IMR-90 (cell line): ENCODE data around the gene PAX1. TPM values are rescaled to one million over a fixed set of nuclear protein-coding genes. Genes with fewer than 3 reads are reported as not detected.

ENCODE experiments used
- ATAC-seq: fragments of 200-7000 bp; cut with Tn5 transposase; 2 replicates; pipeline ENCODE4 v1.9.1; 2020; ENCODE audit warnings: low read depth, mild to moderate bottlenecking, moderate library complexity
- BruUV-seq: library from RNA; stranded (reverse); fragments of 400-500 nt; replicated peaks from 2 replicates; lab custom pipeline; 2021; lab: Mats Ljungman, UMichigan
- CTCF ChIA-PET: fragments of 300-600 bp; formaldehyde crosslinking; extraction: SDS; loops from one replicate; lab custom pipeline; 2021; ENCODE audit warnings: antibody characterized with exemption; lab: Yijun Ruan, JAX
- POLR2A ChIA-PET: fragments of 300-600 bp; sonication (Branson Sonifier 250); formaldehyde crosslinking; loops from one replicate; lab custom pipeline; 2022; ENCODE audit warnings: antibody characterized with exemption; ENCODE audit not compliant: unreplicated experiment; lab: Charles Lee
- DNase-seq: peaks from one replicate; pipeline ENCODE4 v3.0.0; 2013
- H2AFZ ChIP-seq: replicated peaks from 2 replicates; pipeline ENCODE3; 2013; ENCODE audit warnings: low read length, mild to moderate bottlenecking; ENCODE audit not compliant: poor library complexity
- H2AK5ac ChIP-seq: 2 replicates; pipeline ENCODE4 v1.6.1; 2013; ENCODE audit warnings: low read depth, low read length, inconsistent platforms
- H2AK9ac ChIP-seq: replicated peaks from 2 replicates; pipeline ENCODE3; 2013; ENCODE audit warnings: mild to moderate bottlenecking, low read depth, low read length, moderate library complexity; ENCODE audit not compliant: poor library complexity
- H2BK120ac ChIP-seq: 2 replicates; pipeline ENCODE4 v1.6.1; 2013; ENCODE audit warnings: low read depth, low read length, inconsistent platforms
- H2BK15ac ChIP-seq: 3 replicates; pipeline ENCODE4 v1.6.1; 2013; ENCODE audit warnings: low read depth, low read length, inconsistent platforms
- H2BK20ac ChIP-seq: 2 replicates; pipeline ENCODE4 v1.6.1; 2013; ENCODE audit warnings: low read depth, mild to moderate bottlenecking, inconsistent platforms, low read length, moderate library complexity
- H2BK5ac ChIP-seq: 2 replicates; pipeline ENCODE4 v1.6.1; 2013; ENCODE audit warnings: mild to moderate bottlenecking, low read depth, low read length, inconsistent platforms; ENCODE audit not compliant: poor library complexity, severe bottlenecking
- H3K14ac ChIP-seq: replicated peaks from 2 replicates; pipeline ENCODE4 v1.6.1; 2013; ENCODE audit warnings: low read depth, low read length, inconsistent platforms
- H3K18ac ChIP-seq: 2 replicates; pipeline ENCODE4 v1.6.1; 2013; ENCODE audit warnings: low read depth, low read length, control low read depth
- H3K23ac ChIP-seq: 2 replicates; pipeline ENCODE4 v1.6.1; 2013; ENCODE audit warnings: low read depth, low read length, inconsistent platforms
- H3K27ac ChIP-seq: 2 replicates; pipeline ENCODE4 v1.5.1; 2013; ENCODE audit warnings: mild to moderate bottlenecking, control low read depth, low read length; ENCODE audit not compliant: insufficient read depth
- H3K27me3 ChIP-seq: 2 replicates; pipeline ENCODE4 v1.6.1; 2013; ENCODE audit warnings: low read length; ENCODE audit not compliant: control insufficient read depth, insufficient read depth
- H3K36me3 ChIP-seq: 2 replicates; pipeline ENCODE4 v1.6.1; 2013; ENCODE audit warnings: low read length, mixed read lengths; ENCODE audit not compliant: control insufficient read depth, insufficient read depth
- H3K4ac ChIP-seq: 2 replicates; pipeline ENCODE4 v1.6.1; 2013; ENCODE audit warnings: low read depth, low read length, inconsistent platforms
- H3K4me1 ChIP-seq: 2 replicates; pipeline ENCODE4 v1.6.1; 2013; ENCODE audit warnings: low read length, mixed read lengths; ENCODE audit not compliant: control insufficient read depth, insufficient read depth
- H3K4me2 ChIP-seq: 2 replicates; pipeline ENCODE4 v1.6.1; 2013; ENCODE audit warnings: low read depth, mild to moderate bottlenecking, control low read depth, low read length, moderate library complexity
- H3K4me3 ChIP-seq: 2 replicates; pipeline ENCODE4 v1.5.1; 2013; ENCODE audit warnings: low read depth, mild to moderate bottlenecking, control low read depth, low read length, moderate library complexity; ENCODE audit not compliant: insufficient read depth
- H3K56ac ChIP-seq: 2 replicates; pipeline ENCODE4 v1.6.1; 2013; ENCODE audit warnings: low read length, inconsistent platforms; ENCODE audit not compliant: insufficient read depth; ENCODE audit errors: extremely low read depth
- H3K79me1 ChIP-seq, 2 experiments: 2 replicates each; pipeline ENCODE4 v1.6.1; 2013; ENCODE audit warnings: low read length in 2 of 2, inconsistent platforms in 1 of 2, low read depth in 1 of 2
- H3K9ac ChIP-seq: 2 replicates; pipeline ENCODE4 v1.6.1; 2013; ENCODE audit warnings: low read depth, low read length, control low read depth
- H3K9me1 ChIP-seq: 2 replicates; pipeline ENCODE4 v1.6.1; 2013; ENCODE audit warnings: low read length, inconsistent platforms; ENCODE audit not compliant: insufficient read depth
- H3K9me3 ChIP-seq: 2 replicates; pipeline ENCODE4 v1.6.1; 2013; ENCODE audit warnings: low read length; ENCODE audit not compliant: control insufficient read depth, insufficient read depth
- H4K20me1 ChIP-seq: 2 replicates; pipeline ENCODE4 v1.6.1; 2013; ENCODE audit warnings: low read length, inconsistent platforms; ENCODE audit not compliant: insufficient read depth
- H4K5ac ChIP-seq: 2 replicates; pipeline ENCODE4 v1.6.1; 2013; ENCODE audit warnings: mild to moderate bottlenecking, low read depth, low read length, control low read depth
- H4K8ac ChIP-seq, 2 experiments: 2 replicates each; pipeline ENCODE4 v1.6.1; 2013; ENCODE audit warnings: low read depth in 2 of 2, low read length in 2 of 2, control low read depth in 1 of 2, inconsistent platforms in 1 of 2
- H4K91ac ChIP-seq: 2 replicates; pipeline ENCODE4 v1.6.1; 2013; ENCODE audit warnings: low read depth, low read length, inconsistent platforms; ENCODE audit not compliant: insufficient read depth
- CEBPB ChIP-seq: IDR thresholded peaks from 2 replicates; pipeline ENCODE4 v1.6.1; 2012; ENCODE audit warnings: low read depth, low read length, improper control_type of control experiment
- CHD1 ChIP-seq: IDR thresholded peaks from 2 replicates; pipeline ENCODE4 v1.6.1; 2012; ENCODE audit warnings: low read depth, low read length, improper control_type of control experiment
- FOS ChIP-seq: fragments of 150-350 bp; IDR thresholded peaks from 2 replicates; pipeline ENCODE4 v1.6.1; 2016; ENCODE audit warnings: low read depth, low read length
- MAFK ChIP-seq: IDR thresholded peaks from 2 replicates; pipeline ENCODE4 v1.6.1; 2012; ENCODE audit warnings: low read depth, low read length, improper control_type of control experiment
- MAZ ChIP-seq: IDR thresholded peaks from 2 replicates; pipeline ENCODE4 v1.6.1; 2012; ENCODE audit warnings: low read depth, mild to moderate bottlenecking, low read length, improper control_type of control experiment, moderate library complexity, borderline replicate concordance
- MXI1 ChIP-seq: IDR thresholded peaks from 2 replicates; pipeline ENCODE4 v1.6.1; 2012; ENCODE audit warnings: low read depth, mild to moderate bottlenecking, low read length, moderate library complexity, borderline replicate concordance
- RAD21 ChIP-seq: IDR thresholded peaks from 2 replicates; pipeline ENCODE4 v1.6.1; 2012; ENCODE audit warnings: low read length, improper control_type of control experiment
- RCOR1 ChIP-seq: IDR thresholded peaks from 2 replicates; pipeline ENCODE4 v1.6.1; 2012; ENCODE audit warnings: mild to moderate bottlenecking, low read length, improper control_type of control experiment; ENCODE audit not compliant: insufficient replicate concordance
- SMC3 ChIP-seq: fragments of 150-350 bp; IDR thresholded peaks from 2 replicates; pipeline ENCODE4 v1.6.1; 2016; ENCODE audit warnings: low read depth, mild to moderate bottlenecking, antibody characterized with exemption, low read length, moderate library complexity
- WGBS, 2 experiments: methylation state at CpG; one replicate each; pipeline versions ENCODE4 v1.1.5 to v1.1.7; 2013; ENCODE audit warnings: missing lambda C conversion rate in 2 of 2; ENCODE audit not compliant: insufficient read length in 1 of 2; ENCODE audit errors: extremely low coverage in 2 of 2; 5-methylcytosine and 5-hydroxymethylcytosine counted together
- dilution Hi-C: fragments of 300-500 bp; cut with HindIII; formaldehyde crosslinking; loops from one replicate; pipeline ENCODE4 v1.14.3; 2018; ENCODE audit warnings: low sequenced_read_pairs; ENCODE audit not compliant: unreplicated experiment
- in situ Hi-C: fragments of 300-500 bp; cut with MboI; formaldehyde crosslinking; loops from 3 replicates; pipeline ENCODE4 v1.14.3; 2019; ENCODE audit warnings: low sequenced_read_pairs, inconsistent platforms, mixed read lengths
- intact Hi-C: fragments of 100-400 bp; cut with micrococcal nuclease; formaldehyde crosslinking; loops from 2 replicates; pipeline ENCODE4 v1.10.0; 2022
- polyA plus RNA-seq, 3 experiments: library from polyadenylated mRNA; depleted of rRNA; stranded (reverse); fragments of >200 nt; gene quantifications; 2 replicates each; pipeline ENCODE4 v1.2.3, GENCODE V29; 2012; ENCODE audit warnings: low replicate concordance in 1 of 3
- total RNA-seq: library from RNA; depleted of rRNA; stranded (reverse); fragments of >200 nt; gene quantifications from 2 replicates; pipeline ENCODE4 v1.2.3, GENCODE V29; 2012
- TF ChIP-seq, protein P1 (sequence below): fragments of 150-350 bp; IDR thresholded peaks from 2 replicates; pipeline ENCODE4 v1.6.1; 2016; ENCODE audit warnings: low read depth, mild to moderate bottlenecking, low read length, moderate library complexity, borderline replicate concordance
- TF ChIP-seq, protein P2 (sequence below): fragments of 150-350 bp; IDR thresholded peaks from 2 replicates; pipeline ENCODE4 v1.6.1; 2017; ENCODE audit warnings: mild to moderate bottlenecking, antibody characterized with exemption, low read length, low read depth

Gene PAX1
- total and polyA plus RNA-seq, 2 of the 4 experiments (the other 2 are of a cell fraction): not detected

GRCh38 chr20:21702553-21703470 lies 2.7 kb upstream of the PAX1 start (continued):
- TF ChIP-seq MAZ (no peak), MXI1 (no peak)

DNA sequence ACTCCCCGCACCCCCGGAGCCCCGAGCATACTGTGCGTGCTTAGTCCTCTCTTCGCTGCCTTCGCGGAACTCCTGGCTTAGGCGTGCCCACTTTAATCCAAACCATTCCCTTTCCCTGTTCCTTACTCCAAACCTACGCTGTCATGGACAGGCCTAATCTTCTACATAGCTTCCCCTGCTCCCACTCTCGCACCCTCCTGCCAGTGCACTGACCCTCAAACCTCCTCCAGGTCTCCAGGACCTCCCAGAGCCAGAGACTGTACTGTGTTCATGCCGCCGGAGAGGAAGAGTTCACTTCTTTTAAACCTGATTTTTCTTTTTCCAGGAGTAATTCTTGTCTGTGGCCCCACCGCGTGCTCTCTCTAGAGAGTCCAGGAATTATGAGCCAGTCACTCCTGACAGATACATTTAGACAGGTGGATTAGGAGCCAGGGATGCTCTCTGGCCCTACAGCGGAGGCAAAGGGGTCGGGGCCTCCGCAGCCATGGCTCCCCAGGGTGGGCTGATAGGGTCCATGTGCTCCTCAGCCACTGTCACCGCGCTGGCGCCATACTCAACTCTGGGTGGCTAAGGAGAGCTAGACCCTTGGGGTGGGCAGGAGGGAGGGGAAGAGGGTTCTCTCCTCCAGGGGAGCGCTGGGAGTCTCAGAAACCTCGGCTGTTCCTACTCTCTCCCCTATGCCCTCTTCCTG lies 1.6 kb upstream of the PAX1 start:
- dilution Hi-C loops: no loop called here
- POLR2A ChIA-PET: no interaction called here
- TF ChIP-seq FOS (no peak), RCOR1 (no peak), RAD21 (no peak), SMC3 (no peak), MXI1 (no peak), CEBPB (no peak), CHD1 (no peak), MAFK (no peak)
- TF ChIP-seq, protein P1, sequence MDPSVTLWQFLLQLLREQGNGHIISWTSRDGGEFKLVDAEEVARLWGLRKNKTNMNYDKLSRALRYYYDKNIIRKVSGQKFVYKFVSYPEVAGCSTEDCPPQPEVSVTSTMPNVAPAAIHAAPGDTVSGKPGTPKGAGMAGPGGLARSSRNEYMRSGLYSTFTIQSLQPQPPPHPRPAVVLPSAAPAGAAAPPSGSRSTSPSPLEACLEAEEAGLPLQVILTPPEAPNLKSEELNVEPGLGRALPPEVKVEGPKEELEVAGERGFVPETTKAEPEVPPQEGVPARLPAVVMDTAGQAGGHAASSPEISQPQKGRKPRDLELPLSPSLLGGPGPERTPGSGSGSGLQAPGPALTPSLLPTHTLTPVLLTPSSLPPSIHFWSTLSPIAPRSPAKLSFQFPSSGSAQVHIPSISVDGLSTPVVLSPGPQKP: no peak
- TF ChIP-seq, protein P2, sequence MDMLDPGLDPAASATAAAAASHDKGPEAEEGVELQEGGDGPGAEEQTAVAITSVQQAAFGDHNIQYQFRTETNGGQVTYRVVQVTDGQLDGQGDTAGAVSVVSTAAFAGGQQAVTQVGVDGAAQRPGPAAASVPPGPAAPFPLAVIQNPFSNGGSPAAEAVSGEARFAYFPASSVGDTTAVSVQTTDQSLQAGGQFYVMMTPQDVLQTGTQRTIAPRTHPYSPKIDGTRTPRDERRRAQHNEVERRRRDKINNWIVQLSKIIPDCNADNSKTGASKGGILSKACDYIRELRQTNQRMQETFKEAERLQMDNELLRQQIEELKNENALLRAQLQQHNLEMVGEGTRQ: no peak

More for the DNA sequence above, 1.6 kb upstream of the PAX1 start:
- H3K4me3 ChIP-seq: no peak overlapping the region
- H3K14ac ChIP-seq: no peak overlapping the region
- in situ Hi-C loops (loop anchor here (25.0 kb wide), 1 partner anchor 608 kb away; no protein-coding TSS in a partner anchor), intact Hi-C loops (no loop called here)
- ATAC-seq (no peak), DNase-seq (no peak)
- no peak overlapping the region for H3K4ac ChIP-seq
- H4K5ac ChIP-seq: no peak overlapping the region
- no peak overlapping the region for H2BK5ac ChIP-seq
- H4K8ac ChIP-seq: no peak overlapping the region
- H3K9me1 ChIP-seq: no peaks in the 10 kb centered on the region
- no peaks in the 10 kb centered on the region for H3K9me3 ChIP-seq
- no peak overlapping the region for H2AK5ac ChIP-seq
- H3K27ac ChIP-seq: no peak overlapping the region
- H2AFZ ChIP-seq: no peak overlapping the region
- no peak overlapping the region for H3K18ac ChIP-seq
- BruUV-seq: no TSS peak
- H3K4me2 ChIP-seq: no peak overlapping the region
- H3K36me3 ChIP-seq: no peaks in the 10 kb centered on the region
- no peak overlapping the region for H3K9ac ChIP-seq
- H3K27me3 ChIP-seq: peaks cover 62% of the 10 kb centered on the region
- peak overlapping the region; percentile 13 for H2AK9ac ChIP-seq
- H4K20me1 ChIP-seq: no peaks in the 10 kb centered on the region
- no peaks in the 10 kb centered on the region for H3K79me1 ChIP-seq
- WGBS, 2 experiments: 7% methylated on average over 2 of the region's 22 CpGs; no CpG with 5 or more reads in 1 of the 2 experiments
- no peak overlapping the region for H2BK20ac ChIP-seq
- no peak overlapping the region for H4K91ac ChIP-seq
- no peak overlapping the region for H2BK15ac ChIP-seq
- no peaks in the 10 kb centered on the region for H3K4me1 ChIP-seq
- H2BK120ac ChIP-seq: no peak overlapping the region
- H3K23ac ChIP-seq: no peak overlapping the region
- CTCF ChIA-PET: no interaction called here
- H3K56ac ChIP-seq: no peak overlapping the region
